Neural cell (in vitro differentiated cells): ENCODE data around the gene VKORC1.

Experiments
- EP300 ChIP-seq: fragments of 450-650 bp; conservative IDR thresholded peaks from 2 replicates; pipeline ENCODE4 v1.6.1; 2014; ENCODE audit warnings: antibody characterized with exemption, mild to moderate bottlenecking, moderate library complexity; ENCODE audit not compliant: poor library complexity, severe bottlenecking
- EZH2 ChIP-seq: fragments of 200-600, 300-800 bp; shearing (Covaris generic), sonication (generic); IDR thresholded peaks from 2 replicates; pipeline ENCODE4 v1.6.1; 2014; ENCODE audit warnings: antibody characterized with exemption, low read length, borderline replicate concordance, mild to moderate bottlenecking; ENCODE audit not compliant: insufficient read depth, poor library complexity, severe bottlenecking
- MXI1 ChIP-seq: fragments of 450-650 bp; conservative IDR thresholded peaks from 2 replicates; pipeline ENCODE4 v1.6.1; 2014; ENCODE audit warnings: antibody characterized with exemption, mild to moderate bottlenecking; ENCODE audit not compliant: poor library complexity, severe bottlenecking
- POLR2AphosphoS5 ChIP-seq: IDR thresholded peaks from 2 replicates; pipeline ENCODE4 v1.6.1; 2012
- TAF1 ChIP-seq: IDR thresholded peaks from 2 replicates; pipeline ENCODE4 v1.6.1; 2012; ENCODE audit warnings: low read depth
- TF ChIP-seq, protein P1 (sequence below): fragments of 450-650 bp; IDR thresholded peaks from 2 replicates; pipeline ENCODE4 v1.5.1; 2014; ENCODE audit warnings: antibody characterized with exemption, mild to moderate bottlenecking, moderate library complexity; ENCODE audit not compliant: poor library complexity, severe bottlenecking
- TF ChIP-seq, protein P2 (sequence below): IDR thresholded peaks from 2 replicates; pipeline ENCODE4 v1.6.1; 2012; ENCODE audit warnings: borderline replicate concordance

DNA sequence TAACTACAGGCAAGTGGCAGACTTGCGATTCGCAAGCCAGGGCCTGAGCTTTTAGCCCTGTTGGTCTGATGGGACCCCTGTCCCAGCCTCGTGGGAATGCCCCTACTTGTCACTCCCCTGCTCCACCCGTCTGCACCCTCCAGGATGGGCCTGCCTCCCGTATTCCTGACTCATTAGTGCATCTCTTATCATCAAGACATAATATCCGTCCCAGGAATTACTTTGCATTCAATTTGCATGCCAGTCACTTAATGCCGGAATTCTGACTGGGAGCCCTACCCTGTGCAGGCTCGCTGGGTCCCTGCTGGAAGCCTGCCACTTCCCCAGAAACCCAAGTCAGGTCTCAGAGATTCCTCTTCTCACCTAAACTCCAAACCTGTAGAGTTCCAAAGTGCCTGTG lies 9.2 kb downstream of the VKORC1 start:
- TF ChIP-seq, protein P1, sequence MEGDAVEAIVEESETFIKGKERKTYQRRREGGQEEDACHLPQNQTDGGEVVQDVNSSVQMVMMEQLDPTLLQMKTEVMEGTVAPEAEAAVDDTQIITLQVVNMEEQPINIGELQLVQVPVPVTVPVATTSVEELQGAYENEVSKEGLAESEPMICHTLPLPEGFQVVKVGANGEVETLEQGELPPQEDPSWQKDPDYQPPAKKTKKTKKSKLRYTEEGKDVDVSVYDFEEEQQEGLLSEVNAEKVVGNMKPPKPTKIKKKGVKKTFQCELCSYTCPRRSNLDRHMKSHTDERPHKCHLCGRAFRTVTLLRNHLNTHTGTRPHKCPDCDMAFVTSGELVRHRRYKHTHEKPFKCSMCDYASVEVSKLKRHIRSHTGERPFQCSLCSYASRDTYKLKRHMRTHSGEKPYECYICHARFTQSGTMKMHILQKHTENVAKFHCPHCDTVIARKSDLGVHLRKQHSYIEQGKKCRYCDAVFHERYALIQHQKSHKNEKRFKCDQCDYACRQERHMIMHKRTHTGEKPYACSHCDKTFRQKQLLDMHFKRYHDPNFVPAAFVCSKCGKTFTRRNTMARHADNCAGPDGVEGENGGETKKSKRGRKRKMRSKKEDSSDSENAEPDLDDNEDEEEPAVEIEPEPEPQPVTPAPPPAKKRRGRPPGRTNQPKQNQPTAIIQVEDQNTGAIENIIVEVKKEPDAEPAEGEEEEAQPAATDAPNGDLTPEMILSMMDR: no peak
- TF ChIP-seq EP300 (no peak), EZH2 (no peak), POLR2AphosphoS5 (no peak), MXI1 (no peak), TAF1 (no peak)
- TF ChIP-seq, protein P2, sequence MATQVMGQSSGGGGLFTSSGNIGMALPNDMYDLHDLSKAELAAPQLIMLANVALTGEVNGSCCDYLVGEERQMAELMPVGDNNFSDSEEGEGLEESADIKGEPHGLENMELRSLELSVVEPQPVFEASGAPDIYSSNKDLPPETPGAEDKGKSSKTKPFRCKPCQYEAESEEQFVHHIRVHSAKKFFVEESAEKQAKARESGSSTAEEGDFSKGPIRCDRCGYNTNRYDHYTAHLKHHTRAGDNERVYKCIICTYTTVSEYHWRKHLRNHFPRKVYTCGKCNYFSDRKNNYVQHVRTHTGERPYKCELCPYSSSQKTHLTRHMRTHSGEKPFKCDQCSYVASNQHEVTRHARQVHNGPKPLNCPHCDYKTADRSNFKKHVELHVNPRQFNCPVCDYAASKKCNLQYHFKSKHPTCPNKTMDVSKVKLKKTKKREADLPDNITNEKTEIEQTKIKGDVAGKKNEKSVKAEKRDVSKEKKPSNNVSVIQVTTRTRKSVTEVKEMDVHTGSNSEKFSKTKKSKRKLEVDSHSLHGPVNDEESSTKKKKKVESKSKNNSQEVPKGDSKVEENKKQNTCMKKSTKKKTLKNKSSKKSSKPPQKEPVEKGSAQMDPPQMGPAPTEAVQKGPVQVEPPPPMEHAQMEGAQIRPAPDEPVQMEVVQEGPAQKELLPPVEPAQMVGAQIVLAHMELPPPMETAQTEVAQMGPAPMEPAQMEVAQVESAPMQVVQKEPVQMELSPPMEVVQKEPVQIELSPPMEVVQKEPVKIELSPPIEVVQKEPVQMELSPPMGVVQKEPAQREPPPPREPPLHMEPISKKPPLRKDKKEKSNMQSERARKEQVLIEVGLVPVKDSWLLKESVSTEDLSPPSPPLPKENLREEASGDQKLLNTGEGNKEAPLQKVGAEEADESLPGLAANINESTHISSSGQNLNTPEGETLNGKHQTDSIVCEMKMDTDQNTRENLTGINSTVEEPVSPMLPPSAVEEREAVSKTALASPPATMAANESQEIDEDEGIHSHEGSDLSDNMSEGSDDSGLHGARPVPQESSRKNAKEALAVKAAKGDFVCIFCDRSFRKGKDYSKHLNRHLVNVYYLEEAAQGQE: no peak
